Spleen (tissue), 7 donors: ENCODE results near the gene SPATS2.

Experiments used
- CTCF ChIP-seq, 11 experiments: fragments of 200-600 bp in 7 of 11; fragments of 450-650 bp in 4 of 11; sonication (generic) in 4 of 11; IDR thresholded peaks in 8 of 11; conservative IDR thresholded peaks in 3 of 11; 1 replicate in 7 of 11; 2 replicates in 4 of 11; pipeline versions ENCODE4 v1.4.0 to v1.8.0; 2016 to 2021; ENCODE audit warnings: antibody characterized with exemption in 11 of 11, inconsistent platforms in 4 of 11, mild to moderate bottlenecking in 1 of 11
- POLR2A ChIP-seq, 3 donors: fragments of 450-650 bp; IDR thresholded peaks; one replicate each; pipeline ENCODE4 v1.5.1; 2017; ENCODE audit warnings: antibody characterized with exemption in 3 of 3, mild to moderate bottlenecking in 1 of 3
- donor health status: DM: no; HTN: no; CAD: no; lungs with moderate emphysema.
- donor health status: DM: no; HTN: no; CAD: no.
- donor health status: DM: no; HTN: no; CAD: no.

DNA sequence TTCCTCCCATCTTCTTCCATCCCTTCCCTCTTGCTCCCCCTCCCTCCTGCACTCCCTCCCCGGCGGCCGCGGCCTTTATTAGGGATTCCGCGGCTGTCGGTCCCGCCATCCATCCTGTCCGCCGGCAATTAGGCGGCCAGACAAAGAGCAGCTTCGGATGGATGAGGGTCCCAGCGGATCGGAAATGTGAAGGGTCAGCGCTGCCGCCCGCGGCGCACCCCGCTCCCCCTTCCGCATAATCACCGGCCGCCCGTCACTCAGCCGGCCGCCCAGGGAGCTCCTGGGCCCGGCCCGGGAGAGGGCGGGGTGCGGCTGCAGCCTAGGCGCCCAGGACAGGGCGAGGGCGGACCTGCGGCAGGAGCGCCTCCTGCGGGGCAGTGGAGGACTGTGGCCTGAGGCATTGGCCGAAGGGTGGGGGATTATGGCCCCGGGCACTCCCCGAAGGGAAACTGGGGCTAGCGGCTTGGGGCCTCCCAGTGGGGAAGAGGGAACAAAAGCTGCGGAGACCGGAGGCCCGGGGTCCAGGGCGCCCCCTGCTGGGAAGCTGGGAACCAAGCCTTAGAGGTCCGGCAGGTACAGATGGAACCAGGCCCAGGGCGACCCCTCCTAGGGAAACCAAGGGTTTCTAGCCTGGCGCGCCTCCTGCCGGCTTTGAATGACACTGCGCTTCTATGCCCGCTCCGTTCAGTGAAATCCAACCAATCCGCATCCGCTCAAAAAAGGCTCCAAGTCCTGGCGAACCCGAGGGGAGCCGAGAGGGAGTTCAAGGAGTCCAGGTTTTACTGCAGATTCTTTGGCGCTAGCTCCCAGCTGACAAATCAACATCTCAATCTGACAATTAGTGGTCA is 25.0 kb upstream of the SPATS2 start:
- TF ChIP-seq CTCF (IDR thresholded peaks at IDR 0.05 in 8 of 11, conservative IDR thresholded peaks at IDR 0.05 in 3 of 11) (peak; percentile 62 to 91 (median 80)), POLR2A (IDR thresholded peaks at IDR 0.05) (no peak)
